Tibial nerve (tissue), 4 donors: Measurements from ENCODE around the gene TBC1D22A. TPM values are rescaled to one million over a fixed set of nuclear protein-coding genes. Genes with fewer than 3 reads are reported as not detected.

Experiments used
- DNase-seq, 2 donors: peaks; one replicate each; pipeline ENCODE4 v3.0.0-alpha.2; 2019; ENCODE audit warnings: low spot score in 2 of 2
- H3K27ac ChIP-seq, 4 donors: fragments of 200-600 bp; sonication (generic) in 3 of 4; one replicate each; pipeline ENCODE4 v1.5.1; 2017 to 2019; ENCODE audit warnings: mild to moderate bottlenecking in 1 of 4
- H3K27me3 ChIP-seq, 2 donors: fragments of 200-600 bp; sonication (generic) in 1 of 2; one replicate each; pipeline versions ENCODE4 v1.5.1 to v1.6.0; 2017 to 2019
- H3K36me3 ChIP-seq, 3 donors: fragments of 200-600 bp; sonication (generic); one replicate each; pipeline ENCODE4 v1.5.1; 2018 to 2019
- H3K4me1 ChIP-seq, 4 donors: fragments of 200-600 bp; sonication (generic) in 3 of 4; one replicate each; pipeline ENCODE4 v1.5.1; 2017 to 2019
- H3K4me3 ChIP-seq, 4 donors: fragments of 200-600 bp; sonication (generic) in 3 of 4; one replicate each; pipeline ENCODE4 v1.5.1; 2017 to 2019; ENCODE audit warnings: mild to moderate bottlenecking in 1 of 4, moderate library complexity in 1 of 4
- H3K9me3 ChIP-seq, 4 donors: fragments of 200-600 bp; sonication (generic) in 3 of 4; one replicate each; pipeline ENCODE4 v1.5.1; 2017 to 2019
- CTCF ChIP-seq, 5 experiments: fragments of 200-600 bp in 3 of 5; fragments of 450-650 bp in 2 of 5; sonication (generic) in 3 of 5; IDR thresholded peaks; one replicate each; pipeline ENCODE4 v1.5.1; 2016 to 2019; ENCODE audit warnings: antibody characterized with exemption in 5 of 5, mild to moderate bottlenecking in 3 of 5, moderate library complexity in 2 of 5
- EP300 ChIP-seq, 2 donors: sonication (generic); formaldehyde crosslinking; IDR thresholded peaks; one replicate each; pipeline ENCODE4 v1.6.1; 2017; ENCODE audit warnings: antibody characterized with exemption in 2 of 2, mild to moderate bottlenecking in 1 of 2
- POLR2A ChIP-seq, 2 donors: fragments of 450-650 bp; IDR thresholded peaks; one replicate each; pipeline ENCODE4 v1.6.1; 2017; ENCODE audit warnings: antibody characterized with exemption in 2 of 2, mild to moderate bottlenecking in 2 of 2, moderate library complexity in 2 of 2
- WGBS, 2 donors: methylation state at CpG; one replicate each; pipeline ENCODE4 v1.1.5; 2018; 5-methylcytosine and 5-hydroxymethylcytosine counted together
- total RNA-seq, 4 donors: library from RNA; depleted of rRNA; stranded (reverse); fragments of >200 nt; gene quantifications; one replicate each; pipeline ENCODE4 v1.1.0, GENCODE V29; 2016

TBC1D22A gene
- total RNA-seq, 4 donors from 2014 or later = 27.3 to 35.4 (median 29.3) TPM

- 86 to 90% methylated on average over 14 to 19 of the region's 22 CpGs for WGBS, 2 donors
- Histone ChIP-seq H3K36me3 (peaks cover 0 to 8% (median 0%) of the 10 kb centered on the region in 3 donors), H3K9me3 (no peaks in the 10 kb centered on the region), H3K4me1 (peaks cover 0 to 21% (median 6%) of the 10 kb centered on the region in 4 donors), H3K4me3 (no peak overlapping the region), H3K27ac (no peak overlapping the region), H3K27me3 (no peaks in the 10 kb centered on the region)
- no peak for DNase-seq
- no peak for TF ChIP-seq EP300 (IDR thresholded peaks at IDR 0.05)
- TF ChIP-seq POLR2A (IDR thresholded peaks at IDR 0.05) = no peak
- no peak for TF ChIP-seq CTCF (IDR thresholded peaks at IDR 0.05)
Measured at GRCh38 chr22:47019012-47019790, 256.8 kb downstream of the TBC1D22A start.

GRCh38 chr22:47020166-47020565 lies 257.7 kb downstream of the TBC1D22A start:
- WGBS, 2 donors = 80 to 83% methylated on average over 7 of the region's 7 CpGs
- Histone ChIP-seq H3K4me1 (peaks cover 0 to 21% (median 6%) of the 10 kb centered on the region in 4 donors), H3K27me3 (no peaks in the 10 kb centered on the region), H3K9me3 (no peaks in the 10 kb centered on the region), H3K27ac (peak overlapping the region in 1 of 4 donors; percentile 75), H3K36me3 (peaks cover 0 to 8% (median 0%) of the 10 kb centered on the region in 3 donors), H3K4me3 (no peak overlapping the region)
- no peak for TF ChIP-seq EP300 (IDR thresholded peaks at IDR 0.05)
- no peak for TF ChIP-seq CTCF (IDR thresholded peaks at IDR 0.05)
- TF ChIP-seq POLR2A (IDR thresholded peaks at IDR 0.05) = no peak
- DNase-seq = no peak

GRCh38 chr22:47021371-47022074 lies 259.1 kb downstream of the TBC1D22A start:
- H3K4me1 ChIP-seq = peaks cover 0 to 21% (median 6%) of the 10 kb centered on the region in 4 donors
- no peak overlapping the region for H3K4me3 ChIP-seq
- DNase-seq = no peak
- no peaks in the 10 kb centered on the region for H3K27me3 ChIP-seq
- H3K36me3 ChIP-seq = peaks cover 0 to 3% (median 0%) of the 10 kb centered on the region in 3 donors
- no peaks in the 10 kb centered on the region for H3K9me3 ChIP-seq
- peak overlapping the region in 3 of 4 donors; percentile 31 to 91 (median 75) for H3K27ac ChIP-seq
- TF ChIP-seq EP300 (IDR thresholded peaks at IDR 0.05) (peak in 1 of 2 donors; percentile 27), POLR2A (IDR thresholded peaks at IDR 0.05) (no peak)
- WGBS, 2 donors = 57 to 64% methylated on average over 7 of the region's 7 CpGs

- H3K9me3 ChIP-seq = no peaks in the 10 kb centered on the region
- 49 to 50% methylated on average over 3 of the region's 3 CpGs for WGBS, 2 donors
- peak overlapping the region in 3 of 4 donors; percentile 31 to 91 (median 75) for H3K27ac ChIP-seq
- DNase-seq = no peak
- TF ChIP-seq POLR2A (IDR thresholded peaks at IDR 0.05) (no peak), EP300 (IDR thresholded peaks at IDR 0.05) (peak in 1 of 2 donors; percentile 39)
- peaks cover 0 to 21% (median 6%) of the 10 kb centered on the region in 4 donors for H3K4me1 ChIP-seq
- no peaks in the 10 kb centered on the region for H3K27me3 ChIP-seq
- no peak overlapping the region for H3K4me3 ChIP-seq
- no peaks in the 10 kb centered on the region for H3K36me3 ChIP-seq
Measured at GRCh38 chr22:47022075-47022473, 259.6 kb downstream of the TBC1D22A start.

- 87 to 89% methylated on average over 7 of the region's 7 CpGs for WGBS, 2 donors
- Histone ChIP-seq H3K4me3 (no peak overlapping the region), H3K27me3 (no peaks in the 10 kb centered on the region), H3K9me3 (no peaks in the 10 kb centered on the region), H3K4me1 (peaks cover 0 to 21% (median 6%) of the 10 kb centered on the region in 4 donors), H3K27ac (peak overlapping the region in 2 of 4 donors; percentile 75 to 91), H3K36me3 (no peaks in the 10 kb centered on the region)
- DNase-seq = no peak
- no peak for TF ChIP-seq EP300 (IDR thresholded peaks at IDR 0.05)
- no peak for TF ChIP-seq CTCF (IDR thresholded peaks at IDR 0.05)
- TF ChIP-seq POLR2A (IDR thresholded peaks at IDR 0.05) = no peak
Measured at GRCh38 chr22:47022475-47022874, 260.0 kb downstream of the TBC1D22A start.

- Histone ChIP-seq H3K4me3 (no peak overlapping the region), H3K9me3 (no peaks in the 10 kb centered on the region), H3K4me1 (peaks cover 0 to 21% (median 6%) of the 10 kb centered on the region in 4 donors), H3K27ac (no peak overlapping the region), H3K27me3 (no peaks in the 10 kb centered on the region), H3K36me3 (no peaks in the 10 kb centered on the region)
- no peak for DNase-seq
- no peak for TF ChIP-seq EP300 (IDR thresholded peaks at IDR 0.05)
- TF ChIP-seq POLR2A (IDR thresholded peaks at IDR 0.05) = no peak
- TF ChIP-seq CTCF (IDR thresholded peaks at IDR 0.05) = no peak
- WGBS, 2 donors = 95 to 96% methylated on average over 13 of the region's 13 CpGs
Measured at GRCh38 chr22:47023871-47024270, 261.4 kb downstream of the TBC1D22A start.
